ENCODE results near the gene OR2M5. TPM values are rescaled to one million over a fixed set of nuclear protein-coding genes. Genes with fewer than 3 reads are reported as not detected.

The OR2M5 gene
- total and polyA plus RNA-seq, 2 of the 8 experiments (the other 6 are each of a cell fraction or from before 2014, with no cell fraction given) = not detected

DNA sequence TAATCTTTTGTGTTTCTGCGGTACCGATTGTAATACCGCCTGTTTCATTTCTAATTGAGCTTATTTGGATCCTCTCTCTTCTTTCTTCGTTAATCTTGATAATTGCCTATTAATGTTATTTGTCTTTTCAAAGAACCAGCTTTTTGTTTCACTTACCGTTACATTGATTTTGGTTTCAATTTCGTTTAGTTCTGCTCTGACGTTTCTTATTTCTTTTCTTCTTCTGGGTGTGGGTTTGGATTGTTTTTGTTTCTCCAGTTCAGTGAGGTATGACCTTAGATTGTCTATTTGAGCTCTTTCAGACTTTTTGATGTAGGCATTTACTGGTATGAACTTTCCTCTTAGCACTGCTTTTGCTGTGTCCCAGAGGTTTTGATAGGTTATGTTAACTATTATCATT is 39.0 kb downstream of the OR2M5 start (continued):
- TF ChIP-seq POU5F1 (IDR thresholded peaks at IDR 0.05; ENCODE audit: low read depth, low read length) = no peak

- Histone ChIP-seq H2BK12ac (ENCODE audit: low read depth, low read length) (no peak overlapping the region), H3K9ac (replicated peaks in 1 of 4; ENCODE audit: extremely low read depth in 1 of 4, low read depth in 3 of 4, low read length in 3 of 4) (no peak overlapping the region), H3K56ac (replicated peaks; ENCODE audit: insufficient read length, low read depth, low read length) (no peak overlapping the region), H3K36me3 (ENCODE audit: control insufficient read depth in 2 of 4, insufficient read depth in 4 of 4, low read length in 3 of 4) (no peaks in the 10 kb centered on the region), H4K20me1 (replicated peaks in 1 of 2; ENCODE audit: control insufficient read depth in 1 of 2, insufficient read depth in 2 of 2, low read length in 2 of 2) (no peaks in the 10 kb centered on the region), H2AFZ (ENCODE audit: low read length) (no peak overlapping the region), H2BK120ac (replicated peaks; ENCODE audit: low read depth, low read length) (no peak overlapping the region), H3K4ac (replicated peaks; ENCODE audit: insufficient read length, low read depth, low read length) (no peak overlapping the region), H4K8ac (ENCODE audit: extremely low read depth, insufficient read depth, low read length) (no peak overlapping the region), H3K4me3 (ENCODE audit: extremely low read depth in 1 of 4, insufficient read depth in 2 of 4, low read depth in 3 of 4, low read length in 4 of 4) (no peak overlapping the region), H4K91ac (replicated peaks; ENCODE audit: insufficient read length, low read length) (no peak overlapping the region), H2BK15ac (ENCODE audit: low read length) (no peak overlapping the region), H3K14ac (ENCODE audit: insufficient read length) (no peak overlapping the region), H4K5ac (ENCODE audit: insufficient read length, low read depth, low read length) (no peak overlapping the region), H3K27ac (ENCODE audit: low read depth, low read length) (no peak overlapping the region), H3K4me1 (replicated peaks in 1 of 4; ENCODE audit: control insufficient read depth in 3 of 4, insufficient read depth in 4 of 4, low read length in 3 of 4) (no peaks in the 10 kb centered on the region), H3K23me2 (ENCODE audit: low read depth, low read length) (no peaks in the 10 kb centered on the region), H2AK5ac (ENCODE audit: low read depth, low read length) (no peak overlapping the region), H3K23ac (ENCODE audit: insufficient read length) (no peak overlapping the region), H3K27me3 (replicated peaks in 1 of 4; ENCODE audit: control insufficient read depth in 3 of 4, extremely low read depth in 1 of 4, insufficient read depth in 3 of 4, low read length in 3 of 4) (no peaks in the 10 kb centered on the region), H3K79me1 (ENCODE audit: low read depth, low read length) (no peaks in the 10 kb centered on the region), H3K79me2 (ENCODE audit: control insufficient read depth in 1 of 2, insufficient read depth in 2 of 2, low read length in 2 of 2) (no peaks in the 10 kb centered on the region), H2BK20ac (ENCODE audit: low read length) (no peak overlapping the region), H3K4me2 (ENCODE audit: insufficient read depth in 1 of 2, low read depth in 2 of 2, low read length in 2 of 2) (no peak overlapping the region), H3K18ac (ENCODE audit: extremely low read depth, low read length) (no peak overlapping the region), H2BK5ac (ENCODE audit: low read depth, low read length) (no peak overlapping the region), H3K9me3 (ENCODE audit: insufficient read depth in 2 of 2, low read depth in 1 of 2, low read length in 1 of 2) (peaks cover 51 to 60% of the 10 kb centered on the region in 2 experiments)
- FAIRE-seq (no peak), DNase-seq (ENCODE audit: low read depth in 1 of 2, low spot score in 2 of 2) (no peak)
- ChIA-PET CTCF (ENCODE audit: partially characterized antibody) (no interaction called here), POLR2A (ENCODE audit: partially characterized antibody) (no interaction called here)
- WGBS, 2 experiments (ENCODE audit: extremely low coverage in 1 of 2, insufficient coverage in 1 of 2, insufficient read length in 1 of 2, insufficient replicate concordance in 2 of 2, low coverage in 1 of 2, low lambda C conversion rate in 2 of 2, missing lambda C conversion rate in 1 of 2) = 66% methylated on average over 3 of the region's 3 CpGs; no CpG with 5 or more reads in 1 of the 2 experiments
- TF ChIP-seq SP1 (IDR thresholded peaks at IDR 0.05; ENCODE audit: low read depth, low read length) = no peak
- no peak for TF ChIP-seq CTBP2 (IDR thresholded peaks at IDR 0.05; ENCODE audit: borderline replicate concordance, insufficient read depth, insufficient read length, low read length)
- TF ChIP-seq ATF3 (IDR thresholded peaks at IDR 0.05; ENCODE audit: insufficient read depth, low read depth, low read length) = no peak
- no peak for TF ChIP-seq POLR2AphosphoS5 (IDR thresholded peaks at IDR 0.05; ENCODE audit: low read depth, low read length)
- TF ChIP-seq KDM4A (IDR thresholded peaks at IDR 0.05; ENCODE audit: low read depth, low read length, severe bottlenecking) = no peak
- TF ChIP-seq SIX5 (IDR thresholded peaks at IDR 0.05; ENCODE audit: low read depth, low read length) = no peak
These were observed 42.4 kb downstream of the OR2M5 start for GRCh38 chr1:248187363-248187762.
